Sigmoid colon (tissue), 4 donors: Measurements from ENCODE around the gene GPBP1.

Experiments used
- EP300 ChIP-seq, 4 donors: sonication (generic); formaldehyde crosslinking; IDR thresholded peaks; one replicate each; pipeline ENCODE4 v1.6.1; 2017; ENCODE audit warnings: antibody characterized with exemption in 4 of 4
- POLR2A ChIP-seq, 2 donors: fragments of 450-650 bp; IDR thresholded peaks; one replicate each; pipeline ENCODE4 v1.6.1; 2016; ENCODE audit warnings: antibody characterized with exemption in 2 of 2, mild to moderate bottlenecking in 2 of 2, moderate library complexity in 2 of 2
- POLR2AphosphoS5 ChIP-seq, 4 donors: sonication (generic); formaldehyde crosslinking; IDR thresholded peaks; one replicate each; pipeline ENCODE4 v1.6.1; 2017; ENCODE audit warnings: antibody characterized with exemption in 4 of 4
- TF ChIP-seq, protein P1 (sequence below), 4 experiments: fragments of 450-650 bp in 3 of 4; fragments of 200-600 bp in 1 of 4; IDR thresholded peaks; one replicate each; pipeline ENCODE4 v1.5.1; 2016 to 2019; ENCODE audit warnings: antibody characterized with exemption in 4 of 4, mild to moderate bottlenecking in 3 of 4, moderate library complexity in 2 of 4

DNA sequence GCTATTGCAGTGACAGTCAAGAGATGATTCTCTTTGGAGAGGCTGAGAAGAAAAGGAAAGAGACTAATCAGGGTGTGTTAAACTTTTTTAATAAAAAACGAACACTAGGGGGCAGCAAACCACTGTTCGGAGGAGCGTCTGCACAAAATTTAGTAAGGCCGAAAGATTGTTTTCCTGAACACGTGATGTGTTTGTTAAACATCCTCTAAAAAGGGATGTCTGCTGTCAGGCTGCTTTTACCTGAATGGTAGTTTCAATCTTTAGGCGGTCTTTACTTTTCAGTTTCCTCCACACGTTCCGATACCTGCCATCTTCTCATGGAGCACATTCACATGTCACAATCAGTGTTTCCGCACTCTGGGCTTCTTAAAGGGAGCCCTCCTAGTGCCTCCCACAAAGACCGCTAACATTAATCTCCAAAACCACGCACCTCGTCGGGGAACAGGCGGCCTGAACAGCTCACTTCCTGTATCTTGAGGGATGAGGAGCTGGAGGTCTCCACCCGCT is 125.2 kb downstream of the GPBP1 start:
- TF ChIP-seq, protein P1, sequence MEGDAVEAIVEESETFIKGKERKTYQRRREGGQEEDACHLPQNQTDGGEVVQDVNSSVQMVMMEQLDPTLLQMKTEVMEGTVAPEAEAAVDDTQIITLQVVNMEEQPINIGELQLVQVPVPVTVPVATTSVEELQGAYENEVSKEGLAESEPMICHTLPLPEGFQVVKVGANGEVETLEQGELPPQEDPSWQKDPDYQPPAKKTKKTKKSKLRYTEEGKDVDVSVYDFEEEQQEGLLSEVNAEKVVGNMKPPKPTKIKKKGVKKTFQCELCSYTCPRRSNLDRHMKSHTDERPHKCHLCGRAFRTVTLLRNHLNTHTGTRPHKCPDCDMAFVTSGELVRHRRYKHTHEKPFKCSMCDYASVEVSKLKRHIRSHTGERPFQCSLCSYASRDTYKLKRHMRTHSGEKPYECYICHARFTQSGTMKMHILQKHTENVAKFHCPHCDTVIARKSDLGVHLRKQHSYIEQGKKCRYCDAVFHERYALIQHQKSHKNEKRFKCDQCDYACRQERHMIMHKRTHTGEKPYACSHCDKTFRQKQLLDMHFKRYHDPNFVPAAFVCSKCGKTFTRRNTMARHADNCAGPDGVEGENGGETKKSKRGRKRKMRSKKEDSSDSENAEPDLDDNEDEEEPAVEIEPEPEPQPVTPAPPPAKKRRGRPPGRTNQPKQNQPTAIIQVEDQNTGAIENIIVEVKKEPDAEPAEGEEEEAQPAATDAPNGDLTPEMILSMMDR (IDR thresholded peaks at IDR 0.05): peak in 3 of 4 experiments; percentile 26 to 65 (median 59)
- no peak for TF ChIP-seq POLR2A (IDR thresholded peaks at IDR 0.05)
- no peak for TF ChIP-seq EP300 (IDR thresholded peaks at IDR 0.05)
- TF ChIP-seq POLR2AphosphoS5 (IDR thresholded peaks at IDR 0.05): no peak
